Measurements from ENCODE around the gene LTB4R.
A peak's percentile ranks its signal among the peaks of the same experiment; 100 is the strongest.

The LTB4R gene

DNA sequence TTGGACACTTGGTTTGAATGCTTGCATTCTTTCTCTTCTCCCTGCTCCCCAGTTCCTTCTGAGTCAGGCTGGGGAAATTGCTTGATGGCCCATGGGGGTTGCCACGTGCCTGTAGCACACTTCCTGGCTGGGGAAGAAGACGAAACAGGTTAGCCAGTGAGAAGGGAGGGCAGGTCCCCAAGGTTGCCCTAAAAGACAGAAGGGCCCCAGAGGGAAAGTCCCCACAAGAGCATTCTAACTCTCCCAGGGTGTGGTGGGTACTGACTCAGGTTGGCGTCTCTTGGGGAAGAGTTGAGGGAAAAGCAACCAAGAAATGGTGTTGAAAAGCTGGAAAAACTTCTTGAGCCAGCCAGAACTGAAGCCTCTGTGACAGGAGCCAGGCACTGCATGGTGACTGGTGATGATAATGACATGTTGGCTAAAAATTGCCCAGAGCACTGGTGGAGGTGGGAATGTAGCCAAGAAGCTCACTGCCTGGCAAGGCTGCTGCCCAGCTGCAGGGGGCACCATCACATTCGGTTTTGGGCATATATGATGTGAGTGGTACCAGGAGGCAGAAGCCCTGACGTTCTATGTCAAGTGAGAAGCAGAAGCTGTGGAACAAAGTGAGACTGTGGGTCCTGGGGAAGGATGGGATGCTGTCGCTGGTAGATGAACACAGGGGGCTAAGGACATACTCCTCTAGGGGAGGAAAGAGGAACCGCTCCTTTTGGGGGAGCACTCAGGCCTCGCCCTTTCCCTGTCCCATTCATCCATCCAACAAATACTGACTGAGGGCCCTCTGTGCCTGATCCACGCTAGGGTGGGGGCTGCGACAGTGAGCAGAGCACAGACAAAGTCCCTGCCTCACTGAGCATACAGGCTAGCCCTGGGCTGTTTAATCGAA lies 31.8 kb upstream of the LTB4R start:
- peak; percentile 51 for DNase-seq

DNA sequence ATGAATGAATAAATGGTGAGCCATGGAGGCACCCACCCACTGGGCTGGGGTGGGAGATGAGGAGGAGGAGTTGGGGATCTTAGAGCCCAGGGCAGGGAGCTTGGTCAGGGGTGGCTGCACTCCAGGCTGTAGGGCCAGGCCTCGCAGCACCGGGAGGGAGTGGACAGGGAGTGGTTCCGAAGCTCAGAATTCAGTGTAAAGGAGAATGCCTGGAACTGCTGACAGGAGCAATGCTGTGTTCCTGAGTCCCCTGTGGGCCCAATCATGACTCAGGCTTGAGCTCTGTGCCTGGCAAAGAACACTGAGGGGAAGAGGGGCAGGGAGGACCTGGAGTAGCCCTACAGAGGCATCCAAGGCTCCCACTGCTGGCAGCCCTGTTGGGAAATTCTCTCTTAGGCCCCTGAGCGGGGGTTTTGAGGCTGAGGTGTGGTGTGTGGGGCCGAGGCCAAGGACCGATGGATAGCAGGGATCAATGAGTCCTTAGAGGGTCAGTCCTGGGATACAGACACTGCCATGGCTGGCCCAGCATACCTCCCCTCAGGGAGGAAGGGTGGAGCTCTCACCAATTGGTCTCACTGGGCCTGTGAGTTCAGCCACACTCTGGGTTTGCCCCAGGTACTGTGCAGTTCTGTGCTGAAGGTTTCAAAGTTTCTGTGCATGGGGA lies 30.4 kb upstream of the LTB4R start:
- no peak for DNase-seq

DNA sequence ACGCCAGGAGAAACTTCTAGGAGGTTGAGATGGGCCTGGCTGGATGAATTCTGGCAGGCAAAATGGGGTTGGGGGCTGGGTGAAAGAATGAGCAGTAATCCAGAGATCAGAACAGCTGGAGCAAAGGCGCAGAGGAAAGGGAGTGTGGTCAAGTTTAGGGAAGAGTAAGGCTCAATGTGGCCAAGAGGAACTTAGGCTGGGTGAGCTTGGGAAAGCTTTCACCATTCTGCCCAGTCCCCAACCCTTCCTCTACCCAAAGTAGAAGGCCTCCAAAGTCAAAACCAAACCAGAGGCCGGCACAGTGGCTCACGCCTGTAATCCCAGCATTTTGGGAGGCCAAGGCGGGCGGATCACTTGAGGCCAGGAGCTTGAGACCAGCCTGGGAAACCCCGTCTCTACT lies 29.7 kb upstream of the LTB4R start:
- DNase-seq = no peak

DNA sequence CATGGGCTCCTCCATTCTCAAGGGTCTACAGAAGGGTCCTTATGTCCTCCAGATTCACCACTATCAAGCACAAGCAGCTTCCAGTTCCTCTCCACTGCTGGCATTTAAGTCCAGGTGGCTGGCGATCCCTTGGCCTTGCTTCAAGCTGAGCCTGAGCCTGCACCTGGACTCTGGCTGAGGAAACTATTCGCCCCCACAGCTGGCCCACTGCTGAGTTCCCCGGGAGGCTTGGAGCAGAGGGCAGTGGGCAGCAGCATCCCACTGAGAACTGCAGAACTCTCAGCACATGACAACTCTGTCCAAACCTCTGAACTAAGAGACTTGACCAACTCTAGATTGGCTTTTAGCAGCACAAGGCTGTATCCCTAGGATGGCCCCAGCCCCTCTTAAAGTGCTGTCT lies 28.6 kb upstream of the LTB4R start:
- no peak for DNase-seq

DNA sequence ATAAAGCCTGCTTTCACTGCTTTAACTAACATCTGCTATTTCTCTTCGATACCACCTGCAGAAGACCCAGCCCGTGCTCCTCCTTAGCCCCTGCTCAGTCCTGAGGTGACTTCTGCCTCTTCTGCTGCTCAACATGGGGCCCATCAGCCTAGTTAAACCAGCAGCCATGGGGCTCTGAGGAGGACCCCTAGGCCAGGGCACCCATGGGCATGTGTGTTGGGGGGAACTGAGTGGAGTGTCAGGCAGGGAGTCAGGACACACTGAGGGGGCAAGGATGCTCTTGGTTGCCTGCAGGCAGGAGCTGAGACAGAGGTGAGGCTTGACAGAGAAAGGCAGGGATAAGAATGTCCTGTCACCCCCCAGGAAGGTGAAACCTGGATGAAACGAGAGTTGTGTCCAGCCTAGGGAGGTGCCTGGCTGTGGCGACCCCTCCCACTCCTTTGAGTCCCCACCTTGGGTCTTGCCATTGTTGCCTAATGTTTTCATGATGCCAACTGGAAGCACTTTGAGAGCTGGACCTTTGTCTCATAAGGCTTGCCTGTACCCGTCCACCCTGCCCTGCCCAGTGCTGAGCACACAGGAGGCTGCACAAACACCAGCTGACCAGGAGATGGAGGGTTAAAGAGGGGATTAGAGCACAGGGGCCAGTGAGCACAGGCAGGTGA lies 27.4 kb upstream of the LTB4R start:
- no peak for DNase-seq

DNA sequence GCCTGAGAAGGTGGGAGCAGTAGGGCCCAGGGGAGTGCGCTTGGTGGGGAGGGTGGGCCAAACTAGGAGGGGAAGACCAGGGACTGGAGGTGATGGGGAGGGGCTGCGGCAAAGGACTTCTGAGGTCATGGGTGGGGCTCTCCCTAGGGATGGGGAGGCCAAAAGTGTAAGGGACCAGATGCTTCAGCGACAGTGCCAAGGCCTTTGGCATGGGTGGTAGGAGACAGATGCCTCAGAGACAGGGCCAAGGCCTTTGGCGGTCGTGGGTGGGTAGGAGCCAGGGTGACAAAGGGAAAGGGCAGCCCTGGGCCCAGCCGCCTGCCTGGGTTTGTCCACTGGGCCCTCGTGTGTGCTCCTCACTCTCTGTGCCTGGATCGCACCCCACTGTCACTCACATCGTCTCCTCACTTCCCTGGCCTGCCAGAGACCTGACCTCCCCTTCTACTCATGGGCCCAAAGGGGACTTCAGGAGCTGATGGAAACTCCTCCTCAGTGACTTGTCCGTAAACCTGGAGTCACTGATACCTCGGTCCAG lies 26.7 kb upstream of the LTB4R start:
- DNase-seq = no peak

DNA sequence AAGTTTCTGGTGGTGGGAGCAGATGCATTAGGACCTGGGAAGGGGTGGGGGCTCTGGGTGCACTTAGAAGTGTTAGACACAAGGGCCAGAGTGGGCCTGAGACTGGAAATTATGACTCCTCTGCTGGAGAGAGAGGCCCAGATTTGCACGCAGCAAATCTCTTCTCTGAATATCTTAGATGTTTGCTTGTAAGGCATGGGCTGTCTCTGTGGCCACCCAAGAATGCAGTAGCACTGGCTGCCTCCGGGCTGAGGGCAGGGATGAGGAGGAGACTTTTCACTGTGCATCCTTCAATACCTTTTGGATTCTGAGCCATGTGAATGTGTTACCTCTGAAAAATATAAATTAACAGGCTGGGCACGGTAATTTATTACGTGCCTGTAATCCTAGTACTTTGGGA lies 26.0 kb upstream of the LTB4R start:
- no peak for DNase-seq

DNA sequence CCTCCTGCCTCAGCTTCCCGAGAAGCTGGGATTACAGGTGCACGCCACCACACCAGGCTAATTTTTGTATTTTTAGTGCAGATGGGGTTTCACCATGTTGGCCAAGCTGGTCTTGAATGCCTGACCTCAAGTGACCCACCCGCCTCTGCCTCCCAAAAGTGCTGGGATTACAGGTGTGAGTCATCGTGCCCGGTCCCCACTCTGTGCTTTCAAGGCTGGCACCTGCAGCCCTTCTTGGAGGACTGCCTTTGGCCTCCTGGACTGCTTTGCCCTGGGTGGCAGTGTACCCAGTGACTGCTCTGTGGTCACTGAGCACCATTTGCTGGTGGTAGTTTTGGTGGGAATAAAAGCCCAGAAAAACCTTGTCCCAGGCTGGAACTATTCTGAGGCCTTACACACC lies 24.3 kb upstream of the LTB4R start:
- DNase-seq = no peak

DNA sequence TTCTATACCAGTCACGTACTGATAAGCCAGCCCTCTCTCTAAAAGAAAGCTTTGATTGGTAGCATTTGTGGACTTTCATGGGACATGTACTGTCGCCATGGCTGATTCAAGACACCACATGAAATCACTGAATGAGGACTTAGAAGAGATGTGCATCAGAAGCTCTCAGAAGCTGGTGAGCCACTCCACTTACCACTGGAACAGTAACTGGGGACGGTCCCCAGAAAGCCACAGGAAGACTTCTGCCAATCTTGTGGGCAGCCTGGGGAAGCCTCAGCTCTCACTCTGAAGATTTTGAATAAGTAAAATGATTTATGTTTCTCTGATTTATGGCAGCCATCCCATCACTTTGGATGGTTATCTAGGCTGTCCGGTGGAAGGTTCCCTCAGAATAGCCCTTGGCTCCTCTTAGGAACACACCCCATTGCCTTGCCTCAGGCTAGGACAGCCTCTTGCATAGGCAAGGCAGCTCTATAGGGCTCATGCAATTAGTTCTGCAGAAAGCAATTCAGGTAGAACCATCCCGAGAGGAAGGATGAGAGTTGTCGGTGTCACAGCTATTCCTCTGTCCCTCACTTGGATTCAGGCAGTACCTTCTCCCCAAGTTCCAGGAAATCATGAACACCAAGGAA lies 21.5 kb upstream of the LTB4R start:
- peak; percentile 65 for DNase-seq

DNA sequence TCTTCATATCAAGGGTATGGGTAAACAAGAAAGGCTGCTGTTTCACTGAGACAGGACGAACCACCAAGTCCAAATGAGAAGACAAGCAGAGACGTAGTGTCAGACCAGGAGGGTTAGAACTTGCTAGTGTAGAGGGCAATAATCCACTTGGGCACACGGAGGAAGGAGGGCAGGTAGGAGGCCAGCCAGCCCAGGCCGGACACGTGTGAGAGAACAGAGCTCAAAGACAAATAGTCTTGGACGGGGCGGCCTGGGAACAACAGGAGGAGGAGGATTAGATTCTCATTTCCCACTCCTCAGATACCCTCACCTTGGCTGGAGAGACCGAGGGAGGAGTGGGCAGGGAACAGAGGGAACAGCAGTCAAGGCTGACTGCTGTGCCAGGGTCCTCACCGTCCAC lies 20.6 kb upstream of the LTB4R start:
- no peak for DNase-seq

DNA sequence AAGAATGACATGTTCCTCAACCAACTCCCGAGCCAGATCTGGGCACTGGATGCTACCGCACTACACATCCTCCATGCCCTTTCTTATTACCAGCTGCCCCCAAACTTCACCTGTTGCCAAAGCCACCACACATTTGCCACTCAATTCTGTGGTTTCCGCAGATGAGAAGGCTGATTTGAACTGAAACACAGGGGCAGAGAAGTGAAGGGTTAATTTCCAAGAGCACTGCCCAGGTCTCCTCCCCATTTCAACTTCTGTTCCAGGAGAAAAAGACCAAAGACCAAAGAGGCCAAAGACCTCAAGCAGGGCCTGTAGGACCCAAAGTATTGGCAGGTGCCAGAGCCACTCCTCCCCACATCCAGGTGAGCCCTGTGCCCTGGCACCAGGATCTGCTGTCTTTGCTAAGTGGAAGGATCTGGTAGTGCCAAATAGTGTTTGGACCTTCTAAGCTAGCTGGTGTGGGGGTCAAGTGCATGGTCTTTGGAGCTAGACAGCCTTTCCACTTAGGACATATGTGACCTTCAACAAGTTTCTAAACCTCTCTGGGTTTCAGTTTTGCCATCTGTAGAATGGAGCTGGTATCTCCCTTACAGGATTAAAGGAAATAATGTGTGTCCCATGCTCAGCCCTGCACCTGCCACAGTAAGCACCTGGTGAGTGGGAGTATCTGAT lies 19.7 kb upstream of the LTB4R start:
- no peak for DNase-seq

DNA sequence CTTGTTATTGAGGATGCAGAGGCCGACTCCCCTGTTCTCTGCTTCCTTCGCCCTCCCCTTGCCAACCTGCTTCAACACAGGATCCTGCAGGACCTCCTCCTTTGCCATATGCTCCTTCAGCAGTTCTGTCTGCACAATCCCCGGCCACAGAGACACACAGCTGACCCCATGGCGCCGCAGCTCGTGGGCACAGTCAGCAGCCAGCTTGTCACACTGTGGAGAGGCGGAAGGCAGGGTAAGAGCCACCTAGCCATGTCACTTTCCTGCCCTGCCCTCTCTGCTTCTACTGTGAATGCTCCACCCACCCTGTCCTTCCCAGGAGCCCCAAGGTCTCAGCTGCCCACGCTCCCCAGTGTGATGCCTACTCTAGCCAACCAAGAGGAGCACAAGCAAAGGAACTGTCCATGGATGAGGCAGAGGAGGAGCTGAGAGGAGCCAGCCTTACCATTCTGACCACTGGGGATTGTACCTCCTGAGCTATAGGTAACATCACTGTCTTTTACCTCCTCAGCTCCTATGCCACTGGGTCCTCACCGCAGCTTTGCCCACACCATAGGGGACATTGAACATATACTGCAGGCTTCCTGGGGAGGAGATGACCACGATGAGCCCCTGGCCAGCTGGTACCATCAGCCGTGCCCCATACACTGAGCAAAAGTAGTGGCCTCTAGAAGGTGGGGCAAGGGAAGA lies 19.0 kb upstream of the LTB4R start:
- DNase-seq = no peak

DNA sequence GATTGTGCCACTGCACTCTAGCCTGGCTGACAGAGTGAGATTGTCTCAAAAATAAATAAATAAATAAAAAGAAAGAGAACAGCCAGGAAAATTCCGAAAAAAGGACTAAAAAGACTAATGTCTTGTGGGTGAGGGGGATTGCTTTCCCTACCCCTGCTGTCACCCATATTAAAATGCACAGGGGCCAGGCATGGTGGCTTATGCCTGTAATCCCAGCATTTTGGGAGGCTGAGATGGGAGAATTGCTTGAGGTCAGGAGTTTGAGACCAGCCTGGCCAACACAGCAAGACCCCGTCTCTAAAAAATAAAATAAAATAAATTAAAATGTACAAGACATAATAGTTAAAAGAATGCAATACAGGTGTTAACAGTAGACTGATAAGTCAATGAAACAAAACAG lies 17.8 kb upstream of the LTB4R start:
- no peak for DNase-seq

DNA sequence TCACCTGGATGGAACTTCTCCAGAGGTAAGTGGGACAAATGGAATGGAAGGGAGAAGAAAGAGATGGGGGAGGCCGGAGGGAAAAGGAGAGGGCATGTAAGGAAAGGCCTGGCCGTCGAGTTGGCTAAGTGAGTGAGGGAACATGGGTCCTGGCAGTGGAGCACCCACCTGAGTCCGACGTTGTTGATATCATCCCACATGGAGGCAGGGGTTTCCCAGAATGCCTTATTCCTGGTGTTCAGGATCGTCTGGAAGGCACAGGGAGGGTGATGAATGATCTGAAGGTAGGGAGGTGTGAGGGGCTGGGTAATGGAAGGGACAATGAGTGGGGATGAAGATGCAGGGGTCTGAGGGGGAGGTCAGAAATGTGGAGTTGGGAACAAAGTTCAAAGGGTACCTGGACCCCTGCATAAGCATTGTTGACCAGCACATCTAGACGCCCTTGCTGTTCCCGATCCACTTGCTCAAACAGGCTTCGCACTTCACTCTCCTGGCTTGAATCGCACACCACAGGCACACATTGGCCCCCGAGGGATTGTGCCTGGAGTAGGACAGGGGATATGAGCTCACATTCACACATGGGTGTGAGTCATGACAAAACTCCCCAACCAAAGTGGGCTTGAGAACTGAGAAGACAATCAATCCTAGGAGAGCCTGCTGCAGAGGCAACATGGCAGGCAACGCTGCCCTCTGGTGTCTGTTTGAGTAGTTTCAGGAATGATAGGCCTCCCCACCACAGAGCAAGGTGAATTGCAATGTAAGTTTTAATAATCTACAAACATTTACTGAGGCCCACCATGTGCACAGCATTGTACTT lies 14.8 kb upstream of the LTB4R start:
- DNase-seq = peak; percentile 77

DNA sequence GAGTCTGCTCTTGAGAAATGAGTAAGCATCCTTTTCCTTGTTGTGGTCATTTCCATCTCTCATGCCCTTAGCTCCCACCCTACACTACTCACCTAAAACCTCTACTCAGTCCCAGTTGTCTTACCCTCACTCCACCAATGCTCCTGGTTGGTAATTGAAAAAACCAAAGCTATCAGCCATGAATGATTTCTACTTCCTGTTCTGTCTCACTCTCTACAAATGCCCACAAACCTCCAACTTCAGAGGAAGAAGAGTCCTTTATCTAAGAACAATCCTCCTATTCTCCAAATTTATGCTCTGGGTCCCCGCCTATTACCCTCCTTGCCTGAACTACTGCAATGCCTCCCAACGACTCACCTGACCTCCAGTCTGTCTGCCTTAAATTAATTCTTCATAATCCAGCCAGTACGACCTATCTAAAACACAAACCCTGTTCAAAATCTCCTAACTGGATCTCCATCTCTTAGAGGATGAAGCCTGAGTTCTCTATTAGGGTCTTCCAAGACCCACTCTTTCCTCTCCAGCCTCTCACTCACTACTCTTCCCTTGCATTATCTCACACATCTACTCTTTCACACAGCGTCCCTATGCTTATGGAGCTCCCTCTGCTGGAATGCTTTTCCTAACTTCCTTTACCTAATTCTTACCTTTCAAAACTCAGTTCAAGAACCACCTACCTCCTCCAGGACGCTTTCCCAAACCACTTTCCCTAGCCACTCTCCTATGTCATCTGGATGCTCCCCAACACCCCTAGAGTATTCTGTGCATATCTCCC lies 13.9 kb upstream of the LTB4R start:
- no peak for DNase-seq

DNA sequence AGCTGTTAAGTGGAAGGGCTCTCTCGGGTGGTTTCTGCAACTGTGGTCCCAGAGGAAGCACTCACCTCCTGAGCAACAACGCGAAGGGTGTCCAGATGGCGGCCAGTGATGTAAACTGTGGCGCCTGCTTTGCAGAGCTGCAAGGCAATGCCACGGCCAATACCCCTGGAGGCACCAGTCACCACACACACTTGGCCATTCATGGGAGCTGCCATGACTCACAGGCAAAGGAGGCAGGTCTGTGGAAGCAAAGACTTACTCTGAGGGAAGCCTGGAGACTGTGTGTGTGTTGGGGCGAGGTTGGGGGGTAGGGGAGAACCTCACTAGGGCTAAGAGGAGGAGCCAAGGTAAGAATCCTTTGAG lies 12.4 kb upstream of the LTB4R start:
- DNase-seq = no peak

DNA sequence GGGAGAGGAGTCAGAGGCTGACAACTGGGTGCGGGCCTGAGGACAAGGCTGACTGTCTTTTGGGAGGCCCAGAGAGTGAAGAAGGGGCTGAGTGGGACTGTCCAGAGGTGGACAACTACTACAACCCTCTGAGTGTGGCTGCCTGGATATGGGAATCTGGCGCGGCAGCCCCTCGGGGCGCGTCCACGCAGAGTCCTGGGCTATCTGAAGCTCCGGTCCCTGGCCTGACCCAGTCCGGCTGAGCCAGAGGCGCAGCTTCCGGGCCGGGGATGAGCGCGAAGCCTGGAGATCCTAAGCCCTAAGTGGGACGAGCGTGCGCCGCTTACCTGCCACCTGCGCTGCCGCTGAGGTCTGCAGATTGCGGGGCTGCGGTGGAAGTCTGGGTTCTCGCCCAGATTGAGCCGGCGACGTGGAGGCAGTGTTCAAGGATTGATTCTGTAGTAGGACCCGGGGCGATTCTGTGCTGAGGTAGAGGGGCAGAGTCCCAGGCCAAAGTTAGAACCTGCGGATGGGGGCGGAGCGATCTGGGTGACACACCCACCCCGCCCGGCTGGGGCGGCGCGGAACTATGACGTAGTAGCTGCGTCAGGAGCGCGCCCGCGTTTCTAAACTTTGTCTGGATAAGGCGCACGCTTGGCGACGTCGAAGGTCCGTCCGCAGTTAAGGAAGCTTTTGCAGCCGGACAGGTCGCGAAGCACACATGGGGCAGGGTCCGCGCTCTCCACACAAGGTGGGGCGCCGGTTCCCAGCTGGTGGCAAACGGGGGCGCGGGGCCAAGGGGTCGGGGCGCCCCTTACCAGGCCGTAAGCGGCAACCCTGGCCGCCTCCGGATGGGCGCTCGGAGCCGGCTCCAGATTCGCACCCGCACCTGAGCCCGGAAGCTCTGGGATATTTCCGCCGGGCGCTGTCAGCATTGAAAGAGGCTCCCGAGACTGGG lies 11.8 kb upstream of the LTB4R start, which contains the start of the genes DHRS1 and NOP9:
Gene DHRS1, minus strand, starts transcription at position 526 of the 937 bp plus-strand sequence. CDS start 674 bp downstream, outside the sequence.
Gene NOP9, plus strand, starts transcription at position 596 of the 937 bp plus-strand sequence. Its CDS starts 105 bp downstream, at position 701.
- peak; percentile 92 for DNase-seq

DNA sequence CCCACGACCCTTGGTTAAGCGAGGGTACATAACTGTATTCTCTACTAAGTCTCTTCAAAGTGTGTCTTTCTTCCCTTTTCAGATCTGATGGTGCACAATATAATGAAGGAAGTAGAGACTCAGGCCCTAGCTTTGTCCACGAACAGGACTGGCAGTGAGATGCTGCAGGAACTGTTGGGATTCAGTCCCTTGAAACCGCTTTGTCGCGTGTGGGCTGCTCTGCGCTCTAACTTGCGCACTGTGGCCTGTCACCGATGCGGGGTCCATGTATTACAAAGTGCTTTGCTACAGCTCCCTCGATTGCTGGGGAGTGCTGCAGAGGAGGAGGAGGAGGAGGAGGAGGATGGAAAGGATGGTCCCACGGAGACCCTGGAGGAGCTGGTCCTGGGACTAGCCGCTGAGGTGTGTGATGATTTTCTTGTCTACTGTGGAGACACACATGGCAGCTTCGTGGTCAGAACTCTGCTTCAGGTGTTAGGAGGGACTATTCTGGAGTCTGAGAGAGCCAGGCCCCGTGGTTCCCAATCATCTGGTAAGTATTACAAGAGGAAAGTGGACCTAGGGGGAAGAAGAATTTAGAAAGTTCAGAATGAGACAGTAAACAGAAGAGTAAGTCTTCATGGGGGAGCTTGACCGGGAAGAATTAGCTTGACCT lies 10.8 kb upstream of the LTB4R start:
- DNase-seq = no peak
